ENCODE data around the gene NRP2.

DNA sequence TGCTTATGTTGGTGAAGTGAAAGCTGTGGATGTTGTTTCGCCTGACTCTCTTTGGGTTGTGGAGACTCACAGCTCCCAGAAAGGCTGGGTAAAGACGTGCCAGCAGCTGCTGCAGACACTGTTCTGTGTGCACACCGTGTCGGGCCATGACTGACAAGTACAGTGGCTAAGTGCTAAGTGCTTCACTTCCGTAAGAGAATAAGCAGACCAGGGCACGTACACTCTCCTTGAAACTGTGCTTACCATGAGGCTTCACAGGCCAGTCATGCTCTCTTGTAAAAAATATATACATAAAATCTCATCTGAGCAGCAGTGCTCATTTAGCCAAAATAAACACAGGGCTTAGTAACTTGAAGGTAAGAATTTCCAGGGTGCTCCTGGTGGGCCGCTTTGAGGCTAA, 86.0 kb downstream of the NRP2 start:
- TF ChIP-seq, protein P1, sequence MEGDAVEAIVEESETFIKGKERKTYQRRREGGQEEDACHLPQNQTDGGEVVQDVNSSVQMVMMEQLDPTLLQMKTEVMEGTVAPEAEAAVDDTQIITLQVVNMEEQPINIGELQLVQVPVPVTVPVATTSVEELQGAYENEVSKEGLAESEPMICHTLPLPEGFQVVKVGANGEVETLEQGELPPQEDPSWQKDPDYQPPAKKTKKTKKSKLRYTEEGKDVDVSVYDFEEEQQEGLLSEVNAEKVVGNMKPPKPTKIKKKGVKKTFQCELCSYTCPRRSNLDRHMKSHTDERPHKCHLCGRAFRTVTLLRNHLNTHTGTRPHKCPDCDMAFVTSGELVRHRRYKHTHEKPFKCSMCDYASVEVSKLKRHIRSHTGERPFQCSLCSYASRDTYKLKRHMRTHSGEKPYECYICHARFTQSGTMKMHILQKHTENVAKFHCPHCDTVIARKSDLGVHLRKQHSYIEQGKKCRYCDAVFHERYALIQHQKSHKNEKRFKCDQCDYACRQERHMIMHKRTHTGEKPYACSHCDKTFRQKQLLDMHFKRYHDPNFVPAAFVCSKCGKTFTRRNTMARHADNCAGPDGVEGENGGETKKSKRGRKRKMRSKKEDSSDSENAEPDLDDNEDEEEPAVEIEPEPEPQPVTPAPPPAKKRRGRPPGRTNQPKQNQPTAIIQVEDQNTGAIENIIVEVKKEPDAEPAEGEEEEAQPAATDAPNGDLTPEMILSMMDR (IDR thresholded peaks at IDR 0.05), result no peak
- TF ChIP-seq POLR2A (IDR thresholded peaks at IDR 0.05), result no peak
